ENCODE measurements around the gene DDX59.
"Not testable (repeated sequence)": the region's sequence is repeated elsewhere in the genome, so short reads cannot be mapped to it uniquely, and the experiment has no call there.

- TF ChIP-seq CTCF (conservative IDR thresholded peaks at IDR 0.05); ZFX (IDR thresholded peaks at IDR 0.05): not testable (repeated sequence)
These were observed 39.2 kb downstream of the DDX59 start for GRCh38 chr1:200630515-200630899.
